K562 (cell line): ENCODE results near the gene GP1BA. TPM values are rescaled to one million over a fixed set of nuclear protein-coding genes. Genes with fewer than 3 reads are reported as not detected.

Experiments
- ATAC-seq: fragments of 200-7000 bp; cut with Tn5 transposase; 3 replicates; pipeline ENCODE4 v1.9.1; 2020; ENCODE audit warnings: moderate library complexity
- BruUV-seq: library from RNA; stranded (reverse); fragments of 400-500 nt; replicated peaks from 2 replicates; lab custom pipeline; 2021; lab: Mats Ljungman, UMichigan
- CTCF ChIA-PET: fragments of 300-600 bp; formaldehyde crosslinking; extraction: SDS; loops from one replicate; lab custom pipeline; 2021; ENCODE audit warnings: low intra/inter-chr PET ratio; lab: Yijun Ruan, JAX
- POLR2A ChIA-PET: fragments of 300-600, 350-650 bp; sonication (Branson Sonifier 250); formaldehyde crosslinking; extraction: SDS; loops from one replicate; lab custom pipeline; 2021; ENCODE audit warnings: antibody characterized with exemption, inconsistent platforms; lab: Yijun Ruan, JAX
- DNase-seq, 4 experiments: peaks; one replicate each; pipeline versions ENCODE4 v3.0.0 to v3.0.0-alpha.2; 2011 to 2018; ENCODE audit warnings: low spot score in 3 of 4, mixed read lengths in 3 of 4; ENCODE audit errors: extremely low read depth in 1 of 4
- FAIRE-seq: peaks from 2 replicates; lab custom pipeline; 2011; peaks lifted over from hg19 to GRCh38; lab: Jason Lieb, UNC
- H2AFZ ChIP-seq: 2 replicates; pipeline ENCODE4 v1.6.0; 2011; ENCODE audit warnings: low read depth, low read length, control low read depth, inconsistent platforms
- H3K27ac ChIP-seq: fragments of 200-600 bp; 3 replicates; pipeline ENCODE4 v1.8.0; 2011; ENCODE audit warnings: low read depth, mild to moderate bottlenecking, control low read depth, inconsistent platforms, low read length, moderate library complexity, mixed read lengths; ENCODE audit errors: extremely low read depth
- H3K27me3 ChIP-seq, 2 experiments: fragments of 300-600 bp in 1 of 2; 2 replicates in 1 of 2; 3 replicates in 1 of 2; pipeline versions ENCODE4 v1.6.0 to v1.8.0; 2011; ENCODE audit warnings: inconsistent platforms in 2 of 2, low read length in 2 of 2, mild to moderate bottlenecking in 1 of 2, mixed read lengths in 1 of 2, moderate library complexity in 1 of 2; ENCODE audit not compliant: control insufficient read depth in 2 of 2, insufficient read depth in 2 of 2
- H3K36me3 ChIP-seq: fragments of 300-600 bp; 3 replicates; pipeline ENCODE4 v1.8.0; 2011; ENCODE audit warnings: mild to moderate bottlenecking, low read length, inconsistent platforms; ENCODE audit not compliant: control insufficient read depth, insufficient read depth
- H3K4me1 ChIP-seq, 2 experiments: fragments of 200-600 bp in 1 of 2; replicated peaks in 1 of 2; 2 replicates in 1 of 2; 3 replicates in 1 of 2; pipeline versions ENCODE4 v1.5.1 to v1.8.0; 2011; ENCODE audit warnings: inconsistent platforms in 2 of 2, low read length in 2 of 2, mild to moderate bottlenecking in 1 of 2, mixed read lengths in 1 of 2, moderate library complexity in 1 of 2; ENCODE audit not compliant: control insufficient read depth in 2 of 2, insufficient read depth in 2 of 2
- H3K4me2 ChIP-seq: 2 replicates; pipeline ENCODE4 v1.6.1; 2011; ENCODE audit warnings: low read length, control low read depth, inconsistent platforms, mixed read lengths; ENCODE audit not compliant: insufficient read depth
- H3K4me3 ChIP-seq: fragments of 200-600 bp; sonication (generic), shearing (Covaris generic); 2 replicates; pipeline ENCODE4 v1.5.1; 2016; ENCODE audit warnings: control low read depth, inconsistent platforms
- H3K79me2 ChIP-seq: fragments of 200-600 bp; 3 replicates; pipeline ENCODE4 v1.8.0; 2011; ENCODE audit warnings: low read length, inconsistent platforms; ENCODE audit not compliant: control insufficient read depth, insufficient read depth
- H3K9ac ChIP-seq, 2 experiments: 2 replicates each; pipeline versions ENCODE4 v1.6.0 to v1.6.1; 2011; ENCODE audit warnings: low read depth in 2 of 2, low read length in 2 of 2, control low read depth in 1 of 2, inconsistent platforms in 1 of 2, mild to moderate bottlenecking in 1 of 2, mixed read lengths in 1 of 2; ENCODE audit not compliant: insufficient read depth in 1 of 2
- H3K9me1 ChIP-seq: one replicate; pipeline ENCODE4 v1.6.0; 2011; ENCODE audit warnings: inconsistent platforms, mild to moderate bottlenecking, low read length, moderate library complexity; ENCODE audit not compliant: control insufficient read depth, insufficient read depth
- H3K9me3 ChIP-seq: replicated peaks from 2 replicates; pipeline ENCODE4 v1.5.1; 2011; ENCODE audit warnings: low read depth, low read length, inconsistent platforms; ENCODE audit not compliant: control insufficient read depth, insufficient read depth
- H4K20me1 ChIP-seq: replicated peaks from 2 replicates; pipeline ENCODE4 v1.6.1; 2011; ENCODE audit warnings: low read length, inconsistent platforms, mixed read lengths; ENCODE audit not compliant: control insufficient read depth, insufficient read depth
- BDP1 ChIP-seq: IDR thresholded peaks from 3 replicates; pipeline ENCODE4 v1.6.1; 2011; ENCODE audit not compliant: insufficient read length, insufficient read depth
- MEF2D ChIP-seq: conservative IDR thresholded peaks from 2 replicates; pipeline ENCODE4 v1.6.1; 2016; ENCODE audit warnings: low read depth, missing genetic modification characterization, missing compliant biosample characterization
- POLR2G ChIP-seq: fragments of 200-400 bp; formaldehyde crosslinking; IDR thresholded peaks from 2 replicates; pipeline ENCODE4 v1.6.1; 2017; ENCODE audit warnings: low read depth, mild to moderate bottlenecking, antibody characterized with exemption, low read length, moderate library complexity
- ZBTB33 ChIP-seq: sonication (generic); formaldehyde crosslinking; IDR thresholded peaks from 2 replicates; pipeline ENCODE4 v1.8.1; 2023; ENCODE audit warnings: mild to moderate bottlenecking, missing genetic modification reagents
- WGBS: fragments of 100-300 bp; shearing (Covaris generic); methylation state at CpG from one replicate; pipeline ENCODE4 v1.1.6; 2016; ENCODE audit warnings: low coverage, mixed read lengths; ENCODE audit not compliant: insufficient coverage; ENCODE audit errors: missing lambda C conversion rate; 5-methylcytosine and 5-hydroxymethylcytosine counted together
- in situ Hi-C: fragments of 300-500 bp; cut with MboI; formaldehyde crosslinking; loops from 4 replicates; pipeline ENCODE4 v1.15.0; 2018; ENCODE audit warnings: inconsistent platforms, mixed read lengths
- intact Hi-C: fragments of 100-400 bp; cut with micrococcal nuclease; formaldehyde crosslinking; loops from 2 replicates; pipeline ENCODE4 v1.14.2; 2022
- polyA plus RNA-seq, 8 experiments: library from polyadenylated mRNA; depleted of rRNA in 4 of 8; stranded (reverse) in 5 of 8; unstranded in 3 of 8; fragments of >200 nt; fragmentation: Nextera tagmentation in 2 of 8; fragmentation: Illumina TruSeq in 1 of 8; extraction: Ambion mirVana in 2 of 8; extraction: Trizol in 1 of 8; gene quantifications; 2 replicates each; pipeline versions ENCODE4 v1.2.1 to v1.2.3, GENCODE V29; 2011 to 2014; ENCODE audit warnings: inconsistent platforms in 1 of 8, missing spikeins in 1 of 8
- total RNA-seq, 7 experiments: library from RNA; depleted of rRNA in 6 of 7; stranded (reverse); fragments of >200 nt in 6 of 7; fragmentation: Illumina TruSeq in 2 of 7; extraction: Trizol in 2 of 7; gene quantifications; 2 replicates each; pipeline versions ENCODE4 v1.2.1 to v1.2.3, GENCODE V29; 2011 to 2021; ENCODE audit warnings: low replicate concordance in 1 of 7

The GP1BA gene
- total and polyA plus RNA-seq, 9 of the 15 experiments (the other 6 are each of a cell fraction or from before 2014, with no cell fraction given), result 0.01 TPM; not detected in 8

- WGBS, result 100% methylated on average over 4 of the region's 37 CpGs
- Histone ChIP-seq H3K27ac (no peak overlapping the region), H3K9me1 (peaks cover 2% of the 10 kb centered on the region), H3K9me3 (no peaks in the 10 kb centered on the region), H3K27me3 (no peaks in the 10 kb centered on the region; a peak in 1 of 5 replicates), H3K36me3 (peaks cover 6% of the 10 kb centered on the region; the same call in 1 of the 3 replicates), H3K79me2 (no peaks in the 10 kb centered on the region), H2AFZ (no peak overlapping the region), H3K9ac (no peak overlapping the region), H3K4me1 (peaks cover 14 to 33% of the 10 kb centered on the region in 2 experiments), H3K4me3 (no peak overlapping the region), H3K4me2 (no peak overlapping the region), H4K20me1 (no peaks in the 10 kb centered on the region)
- FAIRE-seq (no peak), ATAC-seq (no peak), DNase-seq (no peak)
- CTCF ChIA-PET, result no interaction called here
- intact Hi-C loops (loop anchor here (10.0 kb wide), 1 partner anchor 64 kb away; the partner anchor contains the start of gene SPAG7), in situ Hi-C loops (no loop called here)
- no TSS peak for BruUV-seq
- TF ChIP-seq ZBTB33 (CRISPR knock-in tag), result peak; percentile 77; the same call in 1 of the 2 replicates
- no peak for TF ChIP-seq BDP1
- TF ChIP-seq POLR2G, result peak; percentile 7; the same call in 1 of the 2 replicates
- TF ChIP-seq MEF2D, result no peak
- POLR2A ChIA-PET, result interaction anchor here (0.7 kb wide), 2 partner anchors 37 to 68 kb away, joined by 3 read pairs; no protein-coding TSS in a partner anchor
Measured at GRCh38 chr17:4901108-4901647, 30.9 kb upstream of the GP1BA start.
